ENCODE results near the gene POLR1H. TPM values are rescaled to one million over a fixed set of nuclear protein-coding genes. Genes with fewer than 3 reads are reported as not detected.

Gene POLR1H
- total RNA-seq, 1 donor from 2014 or later: 15.5 TPM

DNA sequence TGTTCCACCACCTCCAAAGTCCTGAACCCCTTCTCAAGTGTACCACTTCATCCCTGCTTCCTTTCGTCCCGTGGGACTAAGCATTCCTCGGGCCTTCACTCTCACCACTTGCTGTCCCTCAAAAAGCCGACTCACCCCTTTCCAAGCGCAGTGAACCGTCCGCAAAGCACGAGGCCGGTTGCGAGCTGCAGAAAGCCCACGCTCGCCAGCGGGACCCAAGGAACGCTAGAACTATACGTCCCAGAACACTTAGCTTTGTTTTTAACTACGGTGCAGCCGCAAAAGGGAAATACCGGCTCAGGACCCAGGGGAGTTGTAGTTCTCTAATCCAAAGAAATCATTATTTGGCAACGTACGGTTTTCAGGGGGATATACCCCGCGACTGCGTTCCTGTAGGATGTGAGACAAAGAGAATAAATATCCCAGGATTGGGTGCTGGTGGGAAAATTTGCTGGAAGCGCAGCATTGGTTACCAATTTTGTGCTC, 416 bp upstream of the POLR1H start:
- FAIRE-seq: no peak
- DNase-seq (ENCODE audit: low spot score in 2 of 2): no peak

GRCh38 chr6:30061858-30062458, 893 bp downstream of the POLR1H start:
- DNase-seq (ENCODE audit: low spot score in 2 of 2): no peak
- FAIRE-seq: no peak

- no peak for DNase-seq (ENCODE audit: low spot score in 2 of 2)
- FAIRE-seq: no peak
These were observed 1.6 kb downstream of the POLR1H start for GRCh38 chr6:30062471-30063178.

DNA sequence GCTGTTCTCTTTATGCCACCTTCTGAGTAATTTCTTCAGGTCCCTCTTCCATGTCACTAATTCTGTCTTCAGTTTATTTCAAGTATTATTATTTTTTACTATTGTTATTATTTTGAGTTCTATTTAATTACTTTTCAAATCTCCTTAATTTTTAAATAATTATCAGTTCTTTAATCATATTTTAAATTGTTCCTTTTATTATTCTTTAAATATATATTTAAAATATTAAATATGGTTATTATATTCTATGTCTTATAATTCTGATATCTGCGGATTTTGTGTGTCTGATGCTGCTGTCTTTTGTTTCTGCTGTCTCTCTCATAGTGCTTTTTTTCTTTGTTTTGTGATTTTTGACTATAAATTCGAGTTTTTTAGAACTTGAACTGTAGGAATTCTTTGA, 2.2 kb downstream of the POLR1H start:
- FAIRE-seq (peak; percentile 63), DNase-seq (ENCODE audit: low spot score in 2 of 2) (no peak)

- no peak for FAIRE-seq
- DNase-seq (ENCODE audit: low spot score in 2 of 2): no peak
These were observed 5.0 kb downstream of the POLR1H start for GRCh38 chr6:30066082-30066481.

DNA sequence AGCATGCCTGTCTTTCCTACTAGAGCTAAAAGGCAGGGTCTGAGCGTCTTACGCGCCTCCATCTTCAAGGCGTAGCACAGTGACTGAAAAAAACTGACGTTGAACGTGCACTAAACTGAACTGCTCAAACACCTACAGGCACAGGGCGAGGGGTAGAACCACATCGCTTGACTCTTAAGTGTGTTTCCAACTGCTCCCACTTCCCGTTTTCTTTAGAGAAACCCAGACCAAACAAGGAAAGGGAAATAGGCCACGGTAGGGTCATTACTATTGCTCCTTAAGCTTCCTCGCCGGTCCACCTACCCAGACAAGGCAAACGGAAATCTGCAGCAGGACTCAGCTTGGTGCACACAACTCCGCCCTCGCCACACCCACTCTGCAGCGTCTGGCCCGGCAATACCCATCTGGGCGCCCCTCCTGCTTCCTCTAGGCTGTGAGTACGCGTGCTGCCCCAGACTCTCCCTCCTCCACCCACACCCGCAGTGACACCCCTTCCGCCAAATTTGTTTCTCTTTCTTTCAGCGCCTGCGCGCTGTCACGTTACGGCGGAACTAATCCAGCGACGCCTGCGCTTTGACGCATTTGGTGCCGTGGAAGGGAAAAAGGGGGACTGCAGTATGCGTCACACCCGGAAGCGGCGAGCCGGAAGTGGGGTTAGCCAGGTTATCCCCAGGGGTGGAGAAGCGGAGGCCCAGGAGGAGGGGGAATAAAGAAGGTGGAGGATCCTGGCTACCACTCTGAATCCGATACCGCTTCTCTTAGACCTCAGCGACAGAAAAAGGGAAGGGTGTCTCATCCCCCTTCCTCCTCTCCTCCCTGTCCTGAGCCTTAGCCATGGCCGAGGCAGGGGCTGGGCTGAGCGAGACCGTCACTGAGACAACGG, 5.8 kb downstream of the POLR1H start, which contains the start of gene PPP1R11:
PPP1R11 (plus strand) TSS at position 622 of the 883 bp plus-strand sequence; CDS start at position 835, 213 bp downstream.
- FAIRE-seq (peak; percentile 94), DNase-seq (ENCODE audit: low spot score in 2 of 2) (peak; percentile 92)

- peak in 1 of 2 donors; percentile 73 for DNase-seq (ENCODE audit: low spot score in 2 of 2)
- FAIRE-seq: no peak
These were observed 6.5 kb downstream of the POLR1H start for GRCh38 chr6:30067460-30068139.

- DNase-seq (ENCODE audit: low spot score in 2 of 2): peak in 1 of 2 donors; percentile 36
- no peak for FAIRE-seq
These were observed 10.2 kb downstream of the POLR1H start for GRCh38 chr6:30071081-30071818.

DNA sequence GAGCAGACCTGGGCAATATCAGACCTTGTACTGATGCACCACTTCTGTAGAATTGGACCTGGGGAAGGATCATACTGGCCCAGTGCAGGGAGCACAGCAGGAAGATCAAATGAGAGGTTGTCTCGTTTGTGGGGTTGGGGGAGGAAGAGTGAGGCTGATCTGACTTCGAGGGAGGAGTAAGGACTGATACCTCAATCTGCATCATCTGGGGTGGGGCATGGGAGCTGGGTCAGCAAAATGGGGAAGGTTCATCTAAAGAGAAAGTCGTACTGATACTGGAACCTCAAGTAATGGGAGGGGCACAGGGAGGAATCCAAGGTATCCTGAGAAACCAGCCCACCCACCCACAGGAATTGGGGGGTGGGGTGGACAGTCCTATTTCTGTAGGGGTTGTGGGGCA, 10.8 kb downstream of the POLR1H start:
- DNase-seq (ENCODE audit: low spot score in 2 of 2): no peak
- no peak for FAIRE-seq

DNA sequence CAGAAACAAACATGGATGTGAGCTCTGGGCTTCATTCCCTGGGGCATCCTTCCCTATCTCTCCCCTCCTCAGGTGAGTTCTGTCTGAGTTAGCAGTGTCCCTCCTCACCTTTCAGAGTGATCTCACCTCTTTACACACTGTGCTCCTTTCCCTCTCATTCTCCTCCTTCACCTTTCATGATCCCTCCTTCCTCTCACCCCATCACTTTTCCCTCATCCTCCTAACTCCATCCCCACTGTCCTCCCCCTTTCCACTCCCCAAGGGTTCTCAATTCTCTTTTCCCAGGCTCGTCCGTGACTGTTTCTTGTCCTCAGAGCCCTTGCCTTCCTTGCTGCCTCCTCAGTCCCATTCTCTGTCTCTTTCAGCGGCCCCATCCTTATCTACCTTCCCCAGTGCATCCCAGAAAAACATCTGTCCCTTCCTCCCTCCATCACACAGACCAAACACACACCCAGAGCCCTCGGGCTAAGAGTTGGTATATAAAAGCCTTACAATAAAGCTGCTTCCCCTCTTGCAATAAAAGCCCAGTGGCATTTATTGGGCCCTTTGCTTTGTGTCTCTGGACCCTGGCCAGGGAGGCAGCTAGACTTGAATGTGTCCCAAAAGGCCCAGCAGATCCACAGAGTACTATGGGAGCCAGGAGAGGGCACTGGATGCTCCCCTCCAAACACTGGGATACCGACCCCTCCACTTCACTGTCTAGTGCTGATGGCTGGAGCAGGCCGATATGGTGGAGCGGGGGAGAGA, 12.6 kb downstream of the POLR1H start:
- DNase-seq (ENCODE audit: low spot score in 2 of 2) (no peak), FAIRE-seq (no peak)

- no peak for DNase-seq (ENCODE audit: low spot score in 2 of 2)
- FAIRE-seq: no peak
These were observed 13.4 kb downstream of the POLR1H start for GRCh38 chr6:30074331-30075093.

GRCh38 chr6:30075094-30075789, 14.2 kb downstream of the POLR1H start, which contains the start of gene RNF39:
Gene RNF39 (minus strand): TSS chr6:30075769. CDS start chr6:30075585, 184 bp downstream.
- FAIRE-seq (no peak), DNase-seq (ENCODE audit: low spot score in 2 of 2) (no peak)

GRCh38 chr6:30075790-30076732, 15.0 kb downstream of the POLR1H start:
- no peak for FAIRE-seq
- no peak for DNase-seq (ENCODE audit: low spot score in 2 of 2)

DNA sequence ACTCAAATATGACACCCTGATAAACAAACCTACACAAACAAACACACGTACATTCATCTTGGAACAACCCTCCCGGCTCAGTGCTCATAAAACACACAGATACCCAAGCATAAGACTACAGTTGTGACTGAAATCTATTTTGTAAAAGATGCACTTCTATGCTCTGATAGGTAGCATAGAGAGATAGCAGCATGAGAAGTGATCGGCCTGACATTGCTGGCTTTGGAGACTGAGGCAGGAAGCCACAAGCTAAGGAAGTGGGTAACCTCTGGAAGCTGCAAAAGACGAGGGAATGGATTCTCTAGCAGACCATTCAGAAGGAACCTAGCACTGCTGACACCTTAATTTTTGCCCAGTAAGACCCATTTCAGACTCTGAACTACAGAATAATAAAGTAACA, 16.2 kb downstream of the POLR1H start:
- FAIRE-seq: no peak

GRCh38 chr6:30087876-30088275, 26.8 kb downstream of the POLR1H start:
- DNase-seq (ENCODE audit: low spot score in 2 of 2) (no peak), FAIRE-seq (no peak)

More for the DNA sequence above, 16.2 kb downstream of the POLR1H start:
- DNase-seq (ENCODE audit: low spot score in 2 of 2): no peak
